Endothelial cell of umbilical vein (primary cell): Measurements from ENCODE around the gene UPF1. TPM values are rescaled to one million over a fixed set of nuclear protein-coding genes. Genes with fewer than 3 reads are reported as not detected.

Source experiments
- BruUV-seq: library from RNA; stranded (reverse); fragments of 400-500 nt; replicated peaks from 2 replicates; lab custom pipeline; 2021; lab: Mats Ljungman, UMichigan
- CTCF ChIA-PET: fragments of 300-600, 350-600 bp; sonication (Branson Sonifier 250); formaldehyde crosslinking; loops from one replicate; lab custom pipeline; 2021; ENCODE audit warnings: antibody characterized with exemption, inconsistent platforms; lab: Charles Lee
- POLR2A ChIA-PET: fragments of 300-600, 350-600 bp; sonication (Branson Sonifier 250); formaldehyde crosslinking; loops from one replicate; lab custom pipeline; 2021; ENCODE audit warnings: antibody characterized with exemption, inconsistent platforms; lab: Charles Lee
- DNase-seq: peaks from one replicate; pipeline ENCODE4 v3.0.0-alpha.2; 2011; ENCODE audit warnings: low read depth, low spot score
- FAIRE-seq: peaks from 2 replicates; lab custom pipeline; 2011; peaks lifted over from hg19 to GRCh38; lab: Jason Lieb, UNC
- H2AFZ ChIP-seq: 2 replicates; pipeline ENCODE4 v1.6.0; 2012; ENCODE audit warnings: low read depth, low read length, control low read depth, inconsistent platforms
- H3K27ac ChIP-seq: 2 replicates; pipeline ENCODE4 v1.5.1; 2011; ENCODE audit warnings: low read depth, mild to moderate bottlenecking, control low read depth, low read length, moderate library complexity; ENCODE audit not compliant: insufficient read depth
- H3K27me3 ChIP-seq, 2 experiments: 2 replicates each; pipeline versions ENCODE4 v1.6.0 to v1.6.1; 2011; ENCODE audit warnings: low read length in 2 of 2, mixed read lengths in 1 of 2; ENCODE audit not compliant: control insufficient read depth in 2 of 2, insufficient read depth in 2 of 2
- H3K36me3 ChIP-seq, 2 experiments: 2 replicates in 1 of 2; 3 replicates in 1 of 2; pipeline ENCODE4 v1.5.1; 2011; ENCODE audit warnings: low read length in 2 of 2, mild to moderate bottlenecking in 1 of 2, moderate library complexity in 1 of 2; ENCODE audit not compliant: control insufficient read depth in 2 of 2, insufficient read depth in 2 of 2; ENCODE audit errors: extremely low read depth in 1 of 2
- H3K4me1 ChIP-seq: 3 replicates; pipeline ENCODE4 v1.5.1; 2011; ENCODE audit warnings: mild to moderate bottlenecking, low read length; ENCODE audit not compliant: control insufficient read depth, insufficient read depth; ENCODE audit errors: extremely low read depth
- H3K4me2 ChIP-seq: 2 replicates; pipeline ENCODE4 v1.6.1; 2011; ENCODE audit warnings: low read length, control low read depth, mixed read lengths; ENCODE audit not compliant: insufficient read depth
- H3K4me3 ChIP-seq, 3 experiments: fragments of 200-600 bp in 1 of 3; sonication (generic), shearing (Covaris generic) in 1 of 3; replicated peaks in 1 of 3; 2 replicates each; pipeline ENCODE4 v1.5.1; 2011 to 2016; ENCODE audit warnings: control low read depth in 3 of 3, low read length in 3 of 3, mild to moderate bottlenecking in 2 of 3, inconsistent platforms in 1 of 3, low read depth in 1 of 3, moderate library complexity in 1 of 3; ENCODE audit not compliant: insufficient read depth in 1 of 3
- H3K79me2 ChIP-seq: 2 replicates; pipeline ENCODE4 v1.6.0; 2012; ENCODE audit warnings: low read length, inconsistent platforms; ENCODE audit not compliant: control insufficient read depth, insufficient read depth
- H3K9ac ChIP-seq: replicated peaks from 2 replicates; pipeline ENCODE3; 2011; ENCODE audit warnings: low read length, control low read depth; ENCODE audit not compliant: insufficient read depth; ENCODE audit errors: extremely low read depth
- H3K9me1 ChIP-seq: replicated peaks from 3 replicates; pipeline ENCODE4 v1.6.0; 2011; ENCODE audit warnings: mild to moderate bottlenecking, low read length; ENCODE audit not compliant: control insufficient read depth, insufficient read depth; ENCODE audit errors: extremely low read depth
- H3K9me3 ChIP-seq: replicated peaks from 2 replicates; pipeline ENCODE4 v1.5.1; 2012; ENCODE audit warnings: low read length, inconsistent platforms; ENCODE audit not compliant: control insufficient read depth, insufficient read depth
- H4K20me1 ChIP-seq: replicated peaks from 2 replicates; pipeline ENCODE3; 2011; ENCODE audit warnings: mild to moderate bottlenecking, low read length; ENCODE audit not compliant: control insufficient read depth, insufficient read depth; ENCODE audit errors: extremely low read depth
- EZH2 ChIP-seq: IDR thresholded peaks from 2 replicates; pipeline ENCODE4 v1.6.1; 2012; ENCODE audit warnings: borderline replicate concordance, low read depth, mild to moderate bottlenecking, moderate library complexity, low read length, inconsistent platforms; ENCODE audit not compliant: severe bottlenecking
- FOS ChIP-seq: IDR thresholded peaks from 2 replicates; pipeline ENCODE4 v1.6.1; 2011; ENCODE audit warnings: mild to moderate bottlenecking, low read length, moderate library complexity, borderline replicate concordance; ENCODE audit not compliant: insufficient read depth
- GATA2 ChIP-seq: IDR thresholded peaks from 2 replicates; pipeline ENCODE4 v1.7.0; 2011; ENCODE audit warnings: low read depth, mild to moderate bottlenecking, moderate library complexity, mixed read lengths, low read length; ENCODE audit not compliant: insufficient read length, insufficient read depth
- POLR2A ChIP-seq: IDR thresholded peaks from 2 replicates; pipeline ENCODE4 v1.6.1; 2012; ENCODE audit warnings: low read depth, mild to moderate bottlenecking, control low read depth, low read length
- POLR2AphosphoS5 ChIP-seq: IDR thresholded peaks from 2 replicates; pipeline ENCODE4 v1.6.1; 2012; ENCODE audit warnings: low read depth, mild to moderate bottlenecking, control low read depth, low read length, moderate library complexity; ENCODE audit not compliant: insufficient read depth
- dilution Hi-C: fragments of 300-500 bp; cut with MboI; formaldehyde crosslinking; loops from one replicate; pipeline ENCODE4 v1.15.0; 2019; ENCODE audit warnings: low sequenced_read_pairs; ENCODE audit not compliant: extremely low pct_ligation_motif_present
- intact Hi-C: fragments of 100-400 bp; cut with micrococcal nuclease; formaldehyde crosslinking; loops from one replicate; pipeline ENCODE4 v1.10.0; 2022
- polyA plus RNA-seq, 4 experiments: library from polyadenylated mRNA; depleted of rRNA in 3 of 4; stranded (reverse) in 3 of 4; unstranded in 1 of 4; fragments of >200 nt; gene quantifications; 2 replicates each; pipeline versions ENCODE4 v1.2.1 to v1.2.3, GENCODE V29; 2011 to 2012; ENCODE audit warnings: missing spikeins in 1 of 4
- total RNA-seq: library from RNA; stranded (reverse); gene quantifications from 2 replicates; pipeline ENCODE4 v1.2.3, GENCODE V29; 2021
- TF ChIP-seq, protein P1 (sequence below): IDR thresholded peaks from 2 replicates; pipeline ENCODE4 v1.6.1; 2011; ENCODE audit not compliant: insufficient read depth, insufficient read length

The UPF1 gene
- total and polyA plus RNA-seq, 2 donors (not counting 3 experiments of a cell fraction or from before 2014, with no cell fraction given), result 65.9 to 68.2 TPM

DNA sequence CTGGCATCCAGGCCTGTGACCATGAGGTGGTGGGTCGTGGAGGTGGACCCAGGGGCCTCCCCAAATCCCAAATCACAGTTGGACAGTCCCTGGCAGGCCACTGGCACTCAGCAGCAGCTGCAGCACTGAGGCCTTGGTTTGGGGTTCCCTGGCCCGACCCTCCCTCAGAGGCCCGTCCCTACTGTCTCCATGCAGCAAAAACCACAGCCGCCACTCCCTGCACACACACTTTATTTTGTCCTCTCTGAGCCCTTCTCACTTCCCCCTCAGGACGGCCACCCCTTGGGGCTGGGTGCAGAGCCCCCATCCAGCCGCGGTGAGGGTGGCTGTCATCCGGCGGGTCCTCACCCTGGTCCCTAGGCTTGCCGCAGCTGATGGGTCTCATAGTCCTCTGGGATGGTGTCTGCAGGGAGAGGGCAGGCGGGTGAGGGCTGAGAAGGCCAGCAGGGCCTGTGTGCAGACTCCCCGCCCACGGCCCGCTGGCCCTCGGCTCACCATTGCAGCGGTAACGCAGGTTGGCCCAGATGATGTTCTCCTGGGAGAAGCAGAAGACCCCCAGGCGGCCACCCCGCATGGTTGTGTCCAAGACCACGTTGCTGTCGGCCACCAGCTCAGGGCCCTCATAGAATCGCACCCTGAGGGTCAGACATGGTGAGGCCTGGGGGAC is 49.1 kb upstream of the UPF1 start:
- Histone ChIP-seq H3K9ac (no peak overlapping the region), H2AFZ (no peak overlapping the region), H3K79me2 (no peaks in the 10 kb centered on the region), H3K27me3 (peaks cover 19 to 20% of the 10 kb centered on the region in 2 experiments), H3K4me3 (no peak overlapping the region), H3K9me3 (no peaks in the 10 kb centered on the region), H4K20me1 (no peaks in the 10 kb centered on the region), H3K36me3 (no peaks in the 10 kb centered on the region), H3K9me1 (no peaks in the 10 kb centered on the region), H3K4me1 (no peaks in the 10 kb centered on the region), H3K4me2 (no peak overlapping the region), H3K27ac (no peak overlapping the region)
- no peak for DNase-seq
- no TSS peak for BruUV-seq
- ChIA-PET CTCF (no interaction called here), POLR2A (no interaction called here)
- FAIRE-seq, result no peak
- intact Hi-C loops (loop anchor here (1.0 kb wide), 1 partner anchor 39 kb away; no protein-coding TSS in a partner anchor), dilution Hi-C loops (no loop called here)
- no peak for TF ChIP-seq GATA2
- TF ChIP-seq POLR2A, result no peak
- TF ChIP-seq FOS, result no peak
- TF ChIP-seq EZH2, result no peak
- TF ChIP-seq POLR2AphosphoS5, result no peak
- TF ChIP-seq, protein P1, sequence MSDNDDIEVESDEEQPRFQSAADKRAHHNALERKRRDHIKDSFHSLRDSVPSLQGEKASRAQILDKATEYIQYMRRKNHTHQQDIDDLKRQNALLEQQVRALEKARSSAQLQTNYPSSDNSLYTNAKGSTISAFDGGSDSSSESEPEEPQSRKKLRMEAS, result no peak
